GM20431 (cell line): ENCODE data around the gene SYTL3.

Source experiments
- in situ Hi-C: fragments of 300-500 bp; cut with MseI, MboI; formaldehyde crosslinking; loops from one replicate; pipeline ENCODE4 v1.15.0; 2020; ENCODE audit warnings: low sequenced_read_pairs; ENCODE audit not compliant: unreplicated experiment

SYTL3 gene

DNA sequence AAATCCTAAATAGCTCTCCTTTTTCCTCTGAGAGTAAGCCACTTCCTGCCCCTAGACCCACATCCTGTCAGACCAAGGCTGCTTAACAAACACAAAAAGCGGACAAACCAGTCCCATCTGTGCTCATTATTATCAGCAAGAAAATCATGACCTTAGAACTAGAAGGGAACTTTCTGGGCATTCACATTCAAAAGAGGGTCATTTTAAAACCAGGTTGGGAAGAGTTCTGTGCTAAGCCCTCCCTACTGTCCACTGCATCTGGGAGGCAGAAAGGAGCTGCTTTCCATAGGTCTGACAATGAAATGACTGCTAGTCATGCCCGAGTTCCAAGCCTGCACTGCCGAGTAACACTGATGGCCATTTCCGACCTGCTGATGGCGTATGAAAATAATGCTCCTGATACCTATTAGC is 153.9 kb downstream of the SYTL3 start:
- in situ Hi-C loops: no loop called here

DNA sequence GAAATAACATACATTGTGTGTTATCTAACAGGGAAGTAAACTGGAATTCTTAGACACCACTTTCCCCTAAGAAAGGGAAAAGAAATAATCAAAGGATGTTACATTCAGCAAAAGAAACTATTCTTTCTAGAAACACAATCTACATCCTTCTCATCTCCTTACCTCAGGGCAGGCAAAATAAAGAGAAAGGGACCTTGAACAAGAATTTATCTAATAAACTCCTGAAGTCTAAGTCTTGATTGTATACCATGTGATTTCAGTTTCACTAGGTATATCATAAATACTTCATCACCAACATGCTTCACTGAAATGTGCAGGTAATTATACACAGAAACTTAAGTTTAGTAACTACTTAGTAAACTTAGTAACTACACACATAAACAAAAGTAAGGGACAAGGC is 154.4 kb downstream of the SYTL3 start:
- in situ Hi-C loops: no loop called here

DNA sequence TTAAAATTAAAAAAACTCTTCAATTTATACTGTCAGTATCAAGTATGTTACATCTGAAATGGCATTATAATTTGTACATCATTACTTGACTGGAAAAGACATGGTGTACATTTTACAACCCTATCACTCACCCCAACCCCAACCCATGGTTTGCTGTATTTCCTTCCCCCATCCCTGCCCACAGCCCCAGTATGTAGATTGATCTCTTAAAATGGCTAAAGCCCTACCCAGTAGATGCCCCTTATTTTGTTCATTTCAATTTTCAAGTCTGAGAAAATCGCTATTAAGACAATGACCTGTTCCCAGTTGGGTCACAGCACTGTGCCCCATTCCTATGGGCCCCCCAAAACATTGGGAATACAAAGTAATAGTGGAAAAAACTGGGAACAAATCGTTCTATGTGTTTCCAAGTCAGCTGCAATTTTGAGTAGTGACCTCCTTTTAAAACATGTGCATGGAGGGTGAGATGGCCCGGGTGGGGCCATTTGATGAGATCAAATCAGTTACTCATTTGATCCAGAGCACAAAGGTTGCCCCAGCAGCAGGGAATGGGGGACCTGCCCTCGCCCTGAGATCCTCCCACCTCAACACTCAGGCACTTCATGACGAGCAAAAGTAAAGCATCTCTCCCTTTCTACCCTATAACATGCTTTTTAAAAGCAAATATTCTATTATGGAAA is 156.0 kb downstream of the SYTL3 start:
- in situ Hi-C loops: no loop called here

DNA sequence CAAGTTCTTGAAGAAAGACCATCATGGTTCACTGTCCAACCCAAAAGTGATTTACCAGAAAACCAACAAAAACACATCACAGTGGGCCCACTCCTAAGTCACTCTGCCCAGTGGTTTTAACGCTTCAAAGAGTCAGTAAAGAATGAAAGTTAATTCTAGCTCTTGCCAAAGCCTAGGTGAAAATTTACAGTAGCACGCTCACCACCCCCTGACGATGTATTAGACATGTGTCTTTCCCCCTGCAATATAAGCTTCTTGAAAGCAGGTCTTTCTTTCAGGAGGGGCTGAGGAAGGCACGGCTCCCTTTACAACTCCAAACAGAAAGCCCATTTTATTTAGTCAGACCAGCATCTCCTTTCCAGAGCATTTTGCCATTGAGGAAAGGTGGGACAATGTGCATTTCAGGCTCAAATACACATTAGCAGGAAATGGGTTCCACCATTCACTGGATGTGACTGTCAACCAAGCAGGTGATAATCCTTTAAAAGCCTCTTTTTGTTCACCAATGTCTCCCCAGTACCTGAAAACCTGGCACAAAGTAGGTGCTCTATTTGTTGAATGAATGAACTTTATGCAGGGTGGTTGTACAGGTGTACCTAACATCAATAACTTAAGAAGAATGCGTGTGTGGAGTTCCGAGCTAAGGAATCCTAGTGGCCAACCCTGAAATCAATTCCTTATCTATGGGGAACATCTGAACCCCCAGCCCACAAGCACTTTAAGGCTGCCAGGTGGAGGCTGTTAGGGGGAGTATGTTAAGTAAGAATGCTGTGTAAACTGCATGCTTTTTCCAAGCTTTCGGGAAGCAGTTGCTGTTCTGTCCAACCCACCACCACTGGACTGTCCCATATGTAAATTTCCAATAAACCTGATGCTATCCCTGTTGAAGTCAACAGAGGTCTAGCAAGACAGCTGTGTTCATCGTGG is 157.9 kb downstream of the SYTL3 start:
- in situ Hi-C loops: no loop called here

DNA sequence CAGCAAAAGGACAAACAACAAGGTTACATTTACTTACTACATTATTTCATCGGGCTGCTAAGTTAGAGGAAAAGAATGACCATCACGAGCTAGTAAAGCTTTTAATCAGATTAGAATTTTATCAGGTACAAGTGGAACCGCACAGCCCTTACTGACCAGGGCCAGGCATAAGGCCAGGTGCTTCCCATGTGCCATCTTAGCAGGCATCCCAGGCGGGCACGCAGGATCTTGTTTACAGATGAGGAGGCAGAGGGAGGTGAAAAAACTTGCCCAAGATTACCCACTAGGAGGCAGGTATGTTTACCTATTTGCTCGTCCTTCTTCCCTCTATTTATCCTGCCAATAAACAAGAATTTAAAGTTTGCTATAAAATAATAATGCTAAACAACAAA is 158.6 kb downstream of the SYTL3 start:
- in situ Hi-C loops: no loop called here

DNA sequence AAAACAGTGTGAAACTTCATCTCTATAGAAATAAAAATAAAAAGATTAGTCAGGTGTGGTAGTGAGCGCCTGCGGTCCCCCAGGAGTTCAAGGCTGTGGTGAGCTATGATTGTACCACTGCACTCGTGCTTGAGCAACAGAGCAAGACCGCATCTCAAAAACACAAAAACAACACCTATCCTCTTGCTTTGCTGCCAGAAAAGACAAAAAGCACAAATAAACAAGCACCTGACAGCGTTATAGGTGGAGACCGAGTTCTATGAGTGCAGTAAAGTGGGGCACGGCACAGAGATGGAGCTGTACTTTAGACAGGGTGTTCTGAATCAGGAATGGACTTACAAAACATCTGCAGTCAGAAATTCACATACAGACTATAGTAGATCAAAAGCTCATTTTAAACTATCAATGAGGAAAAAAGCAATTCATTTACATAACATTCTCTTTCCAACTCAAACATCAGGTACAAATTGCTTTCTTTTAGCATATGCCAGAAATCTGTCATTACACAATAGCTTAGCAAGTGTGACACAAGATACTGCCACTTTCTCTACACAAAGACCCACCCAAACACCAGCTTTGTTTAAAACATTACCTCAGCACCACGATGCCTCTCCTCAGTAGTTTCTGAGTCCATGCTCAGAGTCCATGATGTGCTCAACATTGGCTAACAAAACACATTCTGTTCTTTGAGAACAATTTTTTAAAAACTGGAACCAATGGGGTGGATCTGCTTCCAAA is 159.3 kb downstream of the SYTL3 start:
- in situ Hi-C loops: no loop called here

DNA sequence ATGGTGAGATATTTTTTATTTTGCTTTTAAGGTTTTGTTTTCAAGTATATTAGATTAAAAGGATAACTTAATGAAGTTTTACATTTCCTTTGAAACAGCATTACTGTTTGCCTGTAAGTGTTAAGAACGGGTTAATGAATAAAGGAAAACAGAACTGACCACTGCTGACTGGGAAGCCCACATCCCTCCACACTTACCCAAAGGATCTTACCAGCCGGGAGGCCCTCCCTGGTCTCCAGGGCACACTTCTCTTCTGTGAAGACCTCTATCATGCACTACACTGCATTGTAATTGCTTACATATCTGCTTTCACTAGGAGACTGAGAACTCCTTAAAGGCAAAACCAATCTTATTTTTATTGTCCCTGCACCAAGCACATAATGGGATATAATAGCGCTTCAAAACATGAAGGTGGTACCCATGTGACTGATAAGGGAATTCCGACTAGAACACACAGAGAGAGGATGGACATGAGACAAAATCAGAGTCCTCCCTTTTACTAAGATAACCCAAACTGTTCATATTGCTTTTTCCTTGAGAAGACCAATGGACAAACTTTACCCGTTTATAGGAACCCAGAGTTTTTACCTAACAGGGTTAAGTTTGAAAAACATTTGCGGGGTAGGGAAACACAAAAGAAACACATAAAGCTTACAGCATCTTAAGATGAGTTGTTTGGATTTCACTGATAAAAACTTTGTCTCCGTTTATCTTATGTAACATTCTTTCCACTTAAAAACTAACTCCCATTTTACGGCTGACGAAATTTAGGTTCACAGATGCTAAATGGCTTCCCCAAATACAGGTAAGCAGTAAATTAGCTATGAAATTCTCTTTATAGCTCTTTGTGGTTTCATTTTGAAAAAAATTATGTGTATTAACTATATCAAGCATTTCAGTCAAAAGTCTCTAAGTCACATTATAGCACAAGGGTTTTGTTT is 160.6 kb downstream of the SYTL3 start:
- in situ Hi-C loops: no loop called here

DNA sequence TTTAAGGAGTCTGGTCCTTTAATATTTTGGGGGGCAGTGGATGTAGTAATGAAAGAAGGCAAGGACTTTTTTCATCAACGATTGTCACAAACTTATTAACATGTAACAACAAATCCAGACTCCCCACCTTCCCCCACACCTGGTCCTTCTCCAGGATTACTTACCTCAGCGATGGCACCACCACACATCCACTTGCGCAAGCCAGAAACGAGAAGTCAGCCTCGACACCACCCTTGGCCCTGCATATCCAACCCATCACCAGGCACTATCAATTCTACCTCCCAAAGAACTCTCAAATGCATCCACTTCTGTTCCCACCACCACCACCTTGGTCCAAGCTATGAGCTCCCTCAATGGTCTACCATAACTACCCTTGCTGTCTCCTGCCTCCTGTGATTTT is 162.8 kb downstream of the SYTL3 start:
- in situ Hi-C loops: no loop called here

DNA sequence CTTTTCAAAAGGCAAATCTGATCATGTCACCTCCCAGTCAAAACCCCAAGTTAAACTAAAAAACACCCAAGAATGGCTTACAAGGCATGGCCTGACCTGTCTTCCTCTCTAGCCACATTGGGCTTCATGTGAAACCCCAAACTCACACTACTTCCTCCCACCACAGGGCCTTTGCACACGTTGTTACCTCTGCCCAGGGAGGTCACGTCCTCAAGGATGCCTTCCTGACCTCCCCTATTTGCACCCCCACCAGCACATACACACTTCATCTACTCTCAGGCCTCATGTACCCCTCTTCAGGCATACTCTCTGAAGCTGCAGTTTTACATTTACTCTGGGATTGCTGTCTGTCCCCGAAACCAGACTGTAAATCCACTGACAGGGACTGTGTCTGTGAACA is 163.2 kb downstream of the SYTL3 start:
- in situ Hi-C loops: no loop called here
